Activated naive CD8-positive, alpha-beta T cell (primary cell): ENCODE measurements around the gene GLI3.

Experiments used
- H3K27ac Mint-ChIP-seq: one replicate; pipeline ENCODE4 v1.8.0; 2021; ENCODE audit warnings: mixed read lengths
- H3K27me3 Mint-ChIP-seq: one replicate; pipeline ENCODE4 v1.8.0; 2021; ENCODE audit warnings: mixed read lengths
- H3K36me3 Mint-ChIP-seq: one replicate; pipeline ENCODE4 v1.8.0; 2021; ENCODE audit warnings: mixed read lengths
- H3K4me1 Mint-ChIP-seq: one replicate; pipeline ENCODE4 v1.8.0; 2021; ENCODE audit warnings: low read depth, mixed read lengths
- H3K4me3 Mint-ChIP-seq: one replicate; pipeline ENCODE4 v1.8.0; 2021; ENCODE audit warnings: mild to moderate bottlenecking, mixed read lengths
- H3K9me3 Mint-ChIP-seq: one replicate; pipeline ENCODE4 v1.8.0; 2021; ENCODE audit warnings: low read depth, mixed read lengths

Gene GLI3

DNA sequence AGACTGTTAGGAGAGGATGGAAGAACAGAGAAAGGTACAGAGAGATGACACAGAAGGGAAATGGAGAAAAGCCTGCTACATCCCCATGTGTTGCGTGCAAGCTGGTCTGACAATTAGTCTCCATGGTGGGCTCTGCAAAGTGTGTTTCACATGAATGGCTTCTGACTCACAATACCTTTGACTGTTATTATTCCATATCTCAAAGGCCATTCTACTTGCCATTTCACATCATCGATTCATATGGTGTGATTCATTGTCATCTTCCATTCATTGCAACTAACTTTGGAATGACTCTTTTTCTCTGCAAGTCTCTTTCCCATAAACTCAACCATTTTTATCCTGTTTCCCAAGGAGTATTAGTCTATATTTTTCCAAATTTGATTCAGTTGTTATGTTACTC is 325.2 kb downstream of the GLI3 start:
- Mint-ChIP-seq H3K9me3 (no peaks in the 10 kb centered on the region), H3K27me3 (peaks cover 13% of the 10 kb centered on the region), H3K36me3 (no peaks in the 10 kb centered on the region), H3K27ac (peak overlapping the region; percentile 67), H3K4me3 (no peak overlapping the region), H3K4me1 (peaks cover 2% of the 10 kb centered on the region)
